Stimulated activated CD4-positive, alpha-beta T cell treated with anti-CD3 and anti-CD28 coated beads, Interleukin-2, amount 100 ng/mL, for 24 hours (primary cell): ENCODE results near the gene LGI4.
"Not testable (repeated sequence)": the region's sequence is repeated elsewhere in the genome, so short reads cannot be mapped to it uniquely, and the experiment has no call there.

Experiments used
- DNase-seq, 2 donors: peaks; one replicate each; pipeline ENCODE4 v3.0.0-alpha.2; 2020

LGI4 gene

DNA sequence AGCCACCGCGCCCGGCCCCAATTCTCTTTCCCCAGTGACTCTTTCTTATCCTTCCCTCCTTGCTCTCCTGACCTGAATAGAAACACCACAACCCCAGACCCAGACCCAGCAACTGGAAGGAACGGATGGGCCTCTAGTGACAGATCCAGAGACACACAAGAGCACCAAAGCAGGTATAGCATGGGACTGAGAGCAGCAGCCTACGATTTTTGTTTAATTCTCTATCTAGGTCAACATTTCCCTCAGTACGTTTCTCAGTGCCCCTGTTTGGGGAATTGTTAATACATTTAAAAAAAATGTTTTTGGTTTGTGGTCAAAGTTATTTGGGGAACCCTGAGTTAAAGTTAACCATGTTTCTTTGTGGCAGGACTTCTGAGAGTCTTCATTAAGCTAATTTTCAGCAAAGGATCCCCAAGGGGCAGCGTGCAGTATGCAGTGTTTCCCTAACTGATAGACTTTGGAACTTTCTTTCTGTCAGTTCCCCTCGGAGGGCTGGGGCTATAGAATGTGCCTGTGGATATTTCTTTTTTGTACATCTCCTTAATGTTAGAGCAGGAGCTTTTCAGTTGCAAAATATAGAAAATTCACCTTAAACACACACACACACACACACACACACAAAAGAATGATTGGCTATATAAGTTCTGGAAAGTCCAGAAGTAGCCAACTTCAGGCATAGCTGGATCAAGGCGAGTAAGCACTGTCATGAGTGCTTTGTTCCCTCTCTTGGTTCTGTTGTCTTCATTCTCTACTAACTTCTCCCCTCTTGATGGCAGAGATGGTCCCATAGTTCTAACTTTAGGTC, 26.0 kb upstream of the LGI4 start:
- no peak for DNase-seq

DNA sequence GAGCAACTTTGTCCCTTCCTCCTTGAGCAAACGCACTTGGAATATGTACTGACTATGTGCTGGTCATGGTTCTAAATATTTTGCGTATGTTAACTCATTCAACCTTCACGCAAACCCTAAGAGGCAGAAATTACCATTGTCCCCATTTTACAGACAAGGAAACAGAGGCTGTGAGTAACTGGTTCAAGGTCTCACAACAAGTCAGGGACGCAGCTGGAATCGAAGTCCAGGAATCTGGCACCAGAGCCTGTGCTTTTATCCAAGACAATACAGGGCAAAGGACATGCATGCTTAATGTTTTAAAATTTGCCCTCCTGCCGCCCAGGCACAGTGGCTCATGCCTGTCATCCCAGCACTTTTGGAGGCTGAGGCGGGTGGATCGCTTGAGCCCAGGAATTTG, 24.7 kb upstream of the LGI4 start:
- DNase-seq = no peak

DNA sequence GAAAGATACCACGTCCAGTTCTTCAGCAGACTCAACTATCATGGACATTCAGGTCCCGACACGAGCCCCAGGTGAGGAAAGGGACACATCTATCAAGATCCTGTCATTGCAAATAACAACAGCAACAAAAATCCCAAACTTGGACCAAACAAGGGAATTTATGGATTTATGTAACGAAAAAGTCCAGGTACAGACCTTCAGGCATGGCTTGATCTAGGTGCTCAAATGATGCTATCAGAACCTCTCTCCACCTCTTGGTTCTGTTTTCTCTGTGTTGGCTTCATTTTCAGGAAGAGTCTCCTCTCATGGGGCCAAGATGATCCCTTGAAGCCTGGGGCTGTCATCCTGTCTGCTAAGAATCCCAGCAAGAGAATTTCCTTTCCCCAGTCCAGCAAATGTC, 22.6 kb upstream of the LGI4 start:
- no peak for DNase-seq

DNA sequence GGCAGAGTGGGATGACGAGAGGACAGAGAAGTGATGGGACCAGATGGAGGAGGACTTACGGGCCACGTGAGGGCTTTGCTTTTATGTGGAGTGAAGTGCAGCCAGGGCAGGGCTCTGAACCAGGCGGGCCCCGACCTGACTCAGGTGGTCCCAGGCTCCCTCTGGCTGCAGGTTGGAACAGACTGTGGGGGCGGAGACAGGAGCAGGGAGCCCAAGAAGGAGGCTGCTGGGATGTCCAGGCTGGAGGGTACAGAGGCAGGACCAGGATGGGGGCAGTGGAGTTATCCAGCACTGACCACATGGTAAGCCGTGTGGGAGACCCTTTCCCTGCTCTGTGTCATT, 21.8 kb upstream of the LGI4 start:
- DNase-seq = no peak

DNA sequence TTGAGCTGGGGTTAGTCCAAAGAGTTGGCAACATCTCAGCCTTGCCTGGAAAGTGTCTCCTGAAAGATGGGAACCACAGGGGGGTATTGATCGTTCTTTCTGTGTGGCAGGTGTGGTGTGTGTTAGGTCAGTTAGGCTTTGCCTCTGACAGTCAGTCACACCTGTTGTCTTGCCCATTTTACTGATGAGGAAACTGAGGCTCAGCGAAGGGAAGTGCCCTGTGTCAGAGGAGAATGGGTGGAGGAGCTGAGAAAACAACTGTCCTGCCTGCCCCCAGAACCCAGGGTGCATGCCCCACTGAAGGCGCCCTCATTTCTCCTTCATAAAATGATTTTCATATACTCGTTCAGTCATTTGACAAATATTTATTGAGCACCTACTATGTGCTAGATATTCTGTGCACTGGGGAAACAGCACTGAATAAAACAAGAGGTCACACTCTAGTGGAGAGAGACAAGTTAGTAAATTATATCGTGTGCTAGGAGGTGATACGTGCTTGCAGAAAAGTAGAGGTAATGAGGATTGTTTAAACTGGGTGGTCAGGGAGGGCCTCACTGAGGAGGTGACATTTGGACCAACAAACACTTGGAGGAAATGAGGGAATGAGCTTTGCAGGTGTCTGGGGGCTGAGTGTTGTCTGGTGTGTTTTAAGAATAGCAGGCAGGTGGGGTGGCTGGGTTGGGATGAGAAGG, 21.3 kb upstream of the LGI4 start:
- no peak for DNase-seq

DNA sequence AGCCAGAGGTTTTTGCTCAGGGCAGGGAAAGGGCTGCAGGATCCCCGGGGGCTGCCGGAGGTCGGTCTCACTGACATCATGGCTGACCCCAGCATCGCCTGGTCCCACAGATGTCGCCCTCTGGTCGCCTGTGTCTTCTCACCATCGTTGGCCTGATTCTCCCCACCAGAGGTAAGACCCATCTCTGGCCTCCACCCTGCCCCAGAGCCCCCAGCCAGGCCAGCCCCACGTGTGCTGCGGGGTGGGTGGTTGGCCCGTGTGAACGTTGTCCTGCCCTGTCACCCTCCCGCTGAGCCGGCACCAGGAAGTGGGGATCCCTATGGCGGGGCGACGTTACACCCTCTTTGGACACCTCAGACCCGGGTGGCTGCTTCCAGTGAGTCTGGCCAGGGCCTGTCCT, 20.6 kb upstream of the LGI4 start:
- peak; percentile 53 to 57 for DNase-seq

DNA sequence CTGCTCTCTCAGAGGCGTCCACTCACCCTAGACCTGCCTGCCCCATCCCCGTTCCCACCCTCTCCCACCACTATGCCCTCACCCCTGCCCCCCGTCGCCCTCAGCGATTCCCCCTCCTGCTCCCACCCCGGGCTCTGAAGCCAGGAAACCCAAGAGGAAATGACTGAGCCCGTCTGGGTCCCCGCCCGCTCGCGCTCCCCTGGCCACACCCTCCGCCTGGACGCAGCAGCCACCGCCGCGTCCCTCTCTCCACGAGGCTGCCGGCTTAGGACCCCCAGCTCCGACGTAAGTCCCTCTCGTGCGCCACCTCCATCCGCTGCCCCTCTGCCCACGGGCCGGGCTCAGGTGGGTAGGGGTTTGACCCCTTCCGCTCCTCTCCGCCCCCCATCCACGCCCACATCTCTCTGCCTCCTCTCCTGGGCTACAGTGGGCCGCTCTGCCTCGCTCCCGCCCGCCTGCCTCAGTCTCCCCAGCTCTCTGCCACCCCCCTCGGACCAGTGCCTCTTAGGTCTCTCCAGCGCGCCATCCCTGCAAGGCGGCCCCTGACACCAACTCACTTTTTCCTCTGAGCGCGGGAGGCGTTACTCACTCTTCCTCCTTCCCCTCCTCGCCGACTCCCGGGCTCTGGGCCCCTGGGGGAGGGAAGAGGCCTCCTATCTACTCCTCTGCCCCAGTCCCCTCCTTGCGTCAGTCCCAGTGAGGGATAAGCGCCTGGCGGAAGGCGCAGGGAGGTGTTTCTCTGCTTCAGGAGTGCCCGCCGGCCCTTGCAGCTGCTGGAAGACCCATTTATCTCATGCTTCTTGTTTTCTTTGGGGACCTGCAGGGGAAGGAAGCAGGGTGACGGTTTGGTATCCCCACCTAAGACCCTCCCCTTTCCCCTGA, 19.9 kb upstream of the LGI4 start, which contains the start of gene FXYD5:
Gene FXYD5 (plus strand): TSS at position 211 of the 882 bp plus-strand sequence. CDS start 816 bp downstream, outside the sequence.
- DNase-seq = peak; percentile 85 to 87

DNA sequence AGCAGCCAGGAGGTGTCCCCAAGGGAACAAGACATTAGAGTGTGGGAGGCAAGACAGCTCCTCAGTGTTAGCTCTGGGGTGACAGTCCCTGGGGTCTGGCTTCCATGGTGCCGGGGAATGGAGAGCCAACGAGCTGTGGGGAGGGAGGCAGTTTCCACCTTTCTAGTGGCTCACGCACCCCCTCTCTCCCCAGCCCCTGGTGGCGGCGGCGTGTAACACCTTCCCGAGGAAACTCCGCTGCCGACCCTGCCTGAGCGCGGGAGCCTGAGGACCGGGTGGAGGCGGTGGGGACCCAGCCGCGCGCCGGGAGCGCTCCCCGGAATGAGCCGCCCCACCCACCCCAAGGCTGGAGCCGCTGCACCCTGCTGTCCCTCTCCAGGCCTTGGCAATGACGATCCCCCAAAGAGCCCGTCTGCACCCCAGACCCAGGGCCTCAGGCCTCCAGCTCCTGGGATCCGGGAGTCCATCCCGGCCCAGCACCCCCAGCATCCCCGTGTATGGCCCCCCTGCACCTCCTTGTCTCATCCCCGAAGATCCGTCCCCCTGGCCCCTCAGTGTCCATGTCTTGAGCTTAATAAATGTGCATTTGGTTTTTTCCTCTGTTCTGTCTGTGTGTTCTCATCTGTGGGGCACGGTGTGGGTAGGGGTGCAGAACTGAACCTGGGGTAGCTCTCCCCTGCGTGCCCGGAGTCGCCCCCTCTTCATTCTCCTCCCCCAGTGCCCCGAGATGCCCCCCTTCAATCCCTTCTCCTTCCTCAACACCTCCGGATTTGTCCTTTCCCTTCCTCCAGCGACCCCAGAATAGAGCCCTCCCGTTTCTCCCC, 19.1 kb upstream of the LGI4 start:
- DNase-seq = peak; percentile 83 to 84

DNA sequence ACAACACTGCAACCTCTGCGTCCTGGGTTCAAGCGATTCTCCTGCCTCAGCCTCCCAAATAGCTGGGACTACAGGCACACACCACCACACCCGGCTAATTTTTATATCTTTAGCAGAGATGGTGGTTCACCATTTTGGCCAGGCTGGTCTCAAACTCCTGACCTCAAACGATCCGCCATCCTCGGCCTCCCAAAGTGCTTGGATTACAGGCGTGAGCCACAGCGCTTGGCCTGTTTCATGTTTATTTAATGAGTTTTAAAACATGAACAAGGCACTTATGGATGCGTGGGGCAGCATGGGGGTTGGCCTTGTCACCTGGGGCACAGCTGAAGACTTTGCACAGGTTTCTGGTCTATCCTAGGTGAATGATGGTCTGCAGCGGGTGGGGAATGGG, 18.3 kb upstream of the LGI4 start:
- not testable (repeated sequence) for DNase-seq

DNA sequence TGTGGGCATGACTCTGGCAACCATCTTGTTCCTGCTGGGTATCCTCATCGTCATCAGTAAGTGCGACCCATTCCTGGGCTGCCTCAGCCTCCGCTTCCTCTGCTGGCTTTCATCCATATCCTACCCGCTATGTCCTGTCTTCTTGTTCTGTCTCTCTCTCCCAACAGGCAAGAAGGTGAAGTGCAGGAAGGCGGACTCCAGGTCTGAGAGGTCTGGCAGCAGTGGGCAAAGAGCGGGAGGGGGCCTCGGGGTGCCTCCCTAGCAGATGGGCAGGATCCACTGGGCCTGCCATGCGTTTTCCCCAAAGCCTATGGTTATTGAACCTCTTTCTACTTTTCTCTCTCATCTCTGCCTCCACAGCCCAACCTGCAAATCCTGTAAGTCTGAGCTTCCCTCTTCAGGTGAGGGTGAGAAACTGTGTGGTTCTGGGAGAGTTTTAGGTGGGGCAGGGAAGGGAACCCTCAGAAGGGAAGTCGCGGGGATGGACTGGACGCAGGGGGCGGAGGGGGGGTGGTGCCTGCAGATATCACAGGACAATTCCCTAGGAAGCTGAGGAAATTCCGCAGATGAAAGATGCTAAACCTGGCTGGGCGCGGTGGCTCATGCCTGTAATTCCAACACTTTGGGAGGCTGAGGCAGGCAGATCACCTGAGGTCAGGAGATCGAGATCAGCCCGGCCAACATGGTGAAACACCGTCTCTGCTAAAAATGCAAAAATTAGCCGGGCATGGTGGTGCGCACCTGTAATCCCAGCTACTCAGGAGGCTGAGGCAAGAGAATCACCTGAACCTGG, 16.6 kb upstream of the LGI4 start:
- no peak for DNase-seq

DNA sequence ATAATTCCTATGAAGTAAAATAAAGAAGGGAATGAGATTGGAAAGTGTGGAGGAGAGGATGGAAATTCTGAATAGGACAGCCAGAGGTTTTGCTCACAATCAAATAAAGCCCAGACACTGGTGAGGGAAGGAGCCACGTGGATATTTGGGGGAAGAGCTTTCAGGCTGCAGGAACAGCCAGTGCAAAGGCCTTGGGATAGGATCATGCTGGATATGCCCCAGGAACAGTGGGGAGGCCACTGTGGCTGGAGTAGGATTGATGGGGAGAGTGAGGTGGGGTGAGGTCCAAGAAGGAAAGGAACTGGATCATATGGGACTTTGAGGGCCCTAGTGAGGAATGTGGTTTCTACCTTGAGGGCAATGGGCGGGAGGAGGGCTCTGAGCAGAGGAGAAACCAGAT, 15.6 kb upstream of the LGI4 start:
- DNase-seq = no peak

DNA sequence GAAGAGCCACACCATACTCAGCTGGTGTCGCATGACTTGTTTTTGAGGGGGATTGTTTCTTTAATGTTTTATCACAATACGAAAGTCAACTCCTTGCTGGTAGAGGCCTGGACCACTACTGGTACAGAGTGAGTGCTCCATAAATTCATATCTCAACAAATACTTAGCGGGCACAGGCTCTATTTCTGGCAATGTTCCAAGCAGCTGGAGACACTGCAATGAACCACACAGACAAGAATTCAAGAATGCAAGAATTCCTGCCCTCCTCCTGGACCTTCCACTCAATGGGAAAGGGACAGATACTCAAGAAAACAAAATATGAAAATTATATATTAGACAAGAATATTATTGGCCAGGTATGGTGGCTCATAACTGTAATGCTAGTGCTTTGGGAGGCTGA, 14.6 kb upstream of the LGI4 start:
- DNase-seq = no peak

DNA sequence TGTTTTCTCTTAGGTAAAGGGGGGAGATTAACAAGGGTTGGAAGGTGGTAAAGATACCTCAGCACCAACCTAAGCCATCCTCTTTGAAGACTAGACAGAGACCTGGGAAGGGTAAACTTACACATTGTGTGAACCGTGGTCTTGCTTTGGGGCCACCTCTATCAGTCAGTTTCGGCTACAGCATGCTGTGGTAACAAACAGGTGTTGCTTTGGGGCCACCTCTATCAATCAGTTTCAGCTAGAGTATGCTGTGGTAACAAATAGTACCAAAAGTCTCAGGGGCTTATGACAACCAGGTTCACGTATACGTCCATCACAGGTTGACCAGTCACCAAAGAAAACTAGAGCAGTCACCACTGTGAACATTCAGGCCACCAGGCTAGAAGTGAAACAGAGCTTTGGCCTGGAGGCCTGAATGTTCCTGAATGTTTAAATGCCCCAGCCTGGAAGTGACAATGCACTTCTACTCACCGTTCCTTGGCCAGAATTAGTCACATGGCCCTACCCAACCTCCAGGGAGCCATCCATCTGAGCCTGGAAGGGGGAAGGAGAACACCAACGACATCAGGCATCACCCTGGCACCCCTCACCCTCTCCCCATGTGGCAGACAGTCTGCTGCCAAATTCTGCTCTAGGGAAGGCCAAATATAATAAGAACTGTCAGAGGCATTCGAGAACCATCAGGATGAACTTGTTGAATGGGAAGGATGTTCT, 12.0 kb upstream of the LGI4 start:
- DNase-seq = no peak

DNA sequence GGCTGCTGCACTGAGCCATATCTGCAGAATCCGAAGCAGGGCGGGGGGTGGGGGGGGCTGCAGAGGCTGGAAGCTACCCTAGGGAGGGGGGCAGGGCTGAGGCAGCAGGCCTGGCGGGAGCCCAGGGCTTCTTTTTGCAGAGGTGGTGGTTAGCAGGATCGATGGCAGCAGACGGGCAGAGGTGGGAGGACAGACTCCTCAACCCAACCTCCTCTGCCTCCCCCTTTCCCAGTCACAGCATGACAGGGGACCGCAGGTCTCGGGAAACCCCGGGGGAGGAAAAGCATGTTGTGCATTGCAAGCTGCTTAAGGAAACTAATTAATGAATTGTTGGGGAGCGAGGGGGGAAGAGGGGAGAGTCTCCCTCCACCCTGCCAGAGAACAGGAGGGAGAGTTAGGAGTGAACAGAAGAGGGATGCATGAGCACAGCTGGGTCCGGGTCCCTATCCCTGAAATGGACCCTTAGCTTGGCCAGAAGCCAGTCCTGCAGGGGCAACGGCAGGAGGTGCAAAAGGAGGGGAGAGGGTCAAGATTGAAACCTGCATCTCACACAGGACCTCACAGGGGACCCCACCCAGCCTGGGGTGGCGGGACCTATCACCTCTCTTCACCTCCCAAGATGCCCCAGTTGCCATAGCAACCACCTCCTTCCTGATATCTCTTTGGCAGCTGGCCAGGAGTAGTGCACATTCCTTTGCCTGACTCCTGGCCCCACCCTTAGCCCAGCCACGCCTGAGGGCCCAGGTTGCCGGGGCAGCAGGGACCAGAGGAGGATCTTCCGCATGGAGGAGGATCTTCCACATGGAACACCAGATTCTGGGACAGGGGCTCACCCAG, 10.0 kb upstream of the LGI4 start:
- no peak for DNase-seq

DNA sequence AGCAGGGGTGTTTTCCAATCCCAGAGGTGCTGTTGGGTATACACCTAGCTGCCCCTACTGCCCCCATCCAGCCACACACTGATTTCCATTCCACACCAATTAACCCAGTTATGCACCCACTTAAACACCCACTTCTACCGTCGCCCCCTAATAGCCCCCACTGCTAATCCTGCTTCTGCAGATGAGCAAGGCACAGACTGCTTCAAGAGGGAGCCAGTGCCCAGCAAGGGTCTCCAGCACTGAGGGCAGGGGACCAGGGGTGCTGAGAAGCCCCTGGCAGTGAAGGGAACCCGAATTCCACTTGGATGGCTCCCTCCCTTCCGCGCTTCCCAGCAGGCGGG, 9.4 kb upstream of the LGI4 start:
- no peak for DNase-seq

DNA sequence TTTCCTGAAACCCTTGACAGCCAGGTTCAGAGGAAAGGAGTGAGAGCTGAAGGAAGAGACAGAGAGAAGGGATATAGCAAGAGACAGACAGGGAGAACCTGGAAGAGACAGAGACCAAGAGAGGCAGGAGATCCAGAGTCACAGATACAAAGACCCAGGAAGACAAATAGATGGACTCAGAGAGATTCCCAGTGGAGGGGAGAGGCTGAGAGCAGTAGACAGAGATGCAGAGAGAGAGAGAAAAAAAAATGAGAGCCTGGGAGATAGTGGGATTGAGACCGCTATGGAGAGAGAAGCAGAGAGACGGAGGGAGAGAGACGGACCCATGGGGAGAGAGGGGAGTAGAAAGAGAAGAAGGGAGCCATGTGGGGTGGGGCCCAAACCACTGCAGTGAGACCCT, 9.0 kb upstream of the LGI4 start:
- no peak for DNase-seq

DNA sequence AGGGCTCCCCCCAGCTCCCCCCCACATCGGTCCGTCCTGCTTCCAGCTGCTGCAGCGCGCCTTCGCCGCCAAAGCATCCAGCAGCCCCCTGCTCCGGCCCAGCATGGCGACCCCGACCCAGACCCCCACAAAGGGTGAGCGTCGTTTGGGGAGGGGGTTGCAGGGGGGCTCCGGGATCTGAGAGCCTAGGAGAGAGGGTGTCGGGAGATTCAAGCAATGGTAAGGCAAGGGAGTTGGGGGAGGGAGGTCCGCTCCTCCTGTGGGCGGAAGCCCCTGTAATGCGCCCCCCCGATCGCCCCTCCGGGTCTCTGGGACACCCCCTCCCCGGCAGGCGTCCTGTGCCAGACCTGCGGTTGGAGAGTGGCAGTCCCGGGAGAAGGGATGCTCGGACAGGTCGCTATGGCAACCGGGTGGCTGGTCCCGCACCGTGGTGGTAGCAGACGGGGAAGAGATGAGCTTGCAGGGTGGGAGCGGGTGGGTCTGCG, 8.4 kb upstream of the LGI4 start, which contains the start of gene FXYD7:
Gene FXYD7 (plus strand): TSS at position 25 of the 485 bp plus-strand sequence. CDS start 79 bp downstream, at position 104.
- no peak for DNase-seq

DNA sequence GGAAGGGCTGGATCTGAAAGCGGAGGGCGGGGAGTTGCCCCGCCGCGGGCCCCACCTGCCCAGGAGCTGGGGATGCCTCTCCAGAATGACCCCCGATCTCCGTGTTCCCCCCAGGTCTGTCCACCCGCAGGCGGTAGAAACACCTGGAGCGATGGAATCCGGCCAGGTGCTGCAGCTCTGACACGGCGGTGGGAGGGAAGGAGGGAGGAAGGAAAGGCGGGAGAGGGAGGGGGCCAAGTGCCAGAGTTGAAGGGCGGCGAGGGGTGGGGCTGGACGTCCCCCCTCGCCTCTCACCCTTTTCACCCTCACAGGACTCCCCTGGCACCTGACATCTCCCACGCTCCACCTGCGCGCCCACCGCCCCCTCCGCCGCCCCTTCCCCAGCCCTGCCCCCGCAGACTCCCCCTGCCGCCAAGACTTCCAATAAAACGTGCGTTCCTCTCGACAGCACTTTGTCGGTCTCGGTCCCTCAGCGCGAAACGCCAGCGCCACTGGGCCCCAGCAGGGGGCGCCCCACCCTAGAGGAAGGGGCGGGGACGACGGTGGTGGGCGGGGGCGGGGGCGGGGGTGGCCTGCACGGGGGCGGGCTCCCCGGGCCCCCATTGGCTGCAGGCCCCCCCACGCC, 7.9 kb upstream of the LGI4 start:
- peak; percentile 74 for DNase-seq

DNA sequence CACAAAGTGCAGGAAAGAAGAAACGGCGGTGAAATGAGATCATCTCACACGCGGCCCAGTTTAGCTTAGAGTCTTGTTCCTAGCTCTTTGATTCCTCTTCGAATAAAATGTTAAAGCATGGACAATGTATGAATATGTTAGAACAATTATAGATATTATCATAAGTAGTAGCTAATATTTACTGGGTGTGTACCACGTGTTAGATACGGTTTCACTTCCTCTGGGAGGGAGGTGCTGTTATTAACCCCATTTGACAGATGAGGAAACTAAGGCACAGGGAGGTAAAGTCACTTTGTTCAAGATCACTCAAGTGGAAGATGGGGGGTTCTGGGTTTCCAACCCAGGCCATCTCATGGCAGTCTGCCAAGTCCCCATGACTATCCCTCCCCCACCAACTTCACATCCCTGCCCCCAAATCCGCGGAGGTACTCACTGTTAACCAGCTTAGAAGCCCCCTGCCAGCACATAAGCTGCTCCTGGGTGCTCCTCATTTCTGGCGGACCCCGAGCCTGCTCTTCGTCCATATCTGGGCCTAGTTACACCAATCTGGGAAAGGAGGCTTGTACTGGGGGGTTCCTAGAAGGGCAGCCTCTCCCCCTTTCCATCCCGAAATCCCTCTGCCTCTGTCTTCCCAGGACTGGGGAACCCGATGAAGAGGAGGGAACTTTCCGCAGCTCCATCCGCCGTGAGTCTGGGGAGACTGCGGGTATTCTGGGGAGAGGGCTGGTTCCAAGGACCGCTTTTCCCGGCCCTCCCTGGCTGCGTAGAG, 7.2 kb upstream of the LGI4 start:
- DNase-seq = peak in 1 of 2 donors; percentile 10
